Left lobe of liver (tissue), 2 donors: ENCODE measurements around the gene SFN. TPM values are rescaled to one million over a fixed set of nuclear protein-coding genes. Genes with fewer than 3 reads are reported as not detected.
"Not testable (repeated sequence)": the region's sequence is repeated elsewhere in the genome, so short reads cannot be mapped to it uniquely, and the experiment has no call there.

Experiments used
- ATAC-seq: fragments of 200-7000 bp; cut with Tn5 transposase; one replicate; pipeline ENCODE4 v1.9.1; 2020; ENCODE audit warnings: mild to moderate bottlenecking, moderate library complexity
- DNase-seq: peaks from one replicate; pipeline ENCODE4 v3.0.0-alpha.2; 2020; ENCODE audit warnings: low spot score
- total RNA-seq: library from RNA; stranded (reverse); gene quantifications from one replicate; pipeline ENCODE4 v1.2.1, GENCODE V29; 2021
- donor health status: DM: no; HTN: no; CAD: no; lungs with moderate emphysema.
- donor health status: DM: no; HTN: yes; CAD: no.

The SFN gene
- total RNA-seq, 1 donor from 2014 or later, result 0.40 TPM

DNA sequence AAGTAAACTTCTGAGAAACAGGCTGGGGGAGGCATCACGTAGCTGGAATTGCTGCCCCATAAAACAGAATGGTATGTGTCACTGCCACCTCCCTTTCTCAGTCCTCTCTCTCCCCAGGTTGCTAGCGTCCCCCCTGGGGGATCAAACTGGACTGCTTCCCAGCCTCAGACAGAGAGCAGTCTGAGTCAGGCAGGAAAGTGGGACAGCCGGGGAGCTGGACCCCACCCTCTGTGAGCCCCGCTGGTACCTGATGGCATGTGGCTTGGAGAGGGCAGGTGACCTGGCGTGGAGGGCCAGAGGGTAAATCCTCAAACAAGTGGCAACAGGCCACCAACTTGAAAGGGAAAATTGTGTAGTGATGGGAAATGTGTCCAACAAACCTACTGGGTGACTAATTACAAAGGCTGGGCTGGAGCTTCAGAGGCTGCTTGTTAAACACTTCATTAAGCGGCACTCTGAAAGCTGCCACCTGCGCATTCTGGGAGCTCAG, 1.0 kb upstream of the SFN start:
- no peak for DNase-seq
- ATAC-seq, result no peak

DNA sequence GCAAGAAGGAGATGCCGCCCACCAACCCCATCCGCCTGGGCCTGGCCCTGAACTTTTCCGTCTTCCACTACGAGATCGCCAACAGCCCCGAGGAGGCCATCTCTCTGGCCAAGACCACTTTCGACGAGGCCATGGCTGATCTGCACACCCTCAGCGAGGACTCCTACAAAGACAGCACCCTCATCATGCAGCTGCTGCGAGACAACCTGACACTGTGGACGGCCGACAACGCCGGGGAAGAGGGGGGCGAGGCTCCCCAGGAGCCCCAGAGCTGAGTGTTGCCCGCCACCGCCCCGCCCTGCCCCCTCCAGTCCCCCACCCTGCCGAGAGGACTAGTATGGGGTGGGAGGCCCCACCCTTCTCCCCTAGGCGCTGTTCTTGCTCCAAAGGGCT, 732 bp downstream of the SFN start:
- DNase-seq, result no peak
- no peak for ATAC-seq

DNA sequence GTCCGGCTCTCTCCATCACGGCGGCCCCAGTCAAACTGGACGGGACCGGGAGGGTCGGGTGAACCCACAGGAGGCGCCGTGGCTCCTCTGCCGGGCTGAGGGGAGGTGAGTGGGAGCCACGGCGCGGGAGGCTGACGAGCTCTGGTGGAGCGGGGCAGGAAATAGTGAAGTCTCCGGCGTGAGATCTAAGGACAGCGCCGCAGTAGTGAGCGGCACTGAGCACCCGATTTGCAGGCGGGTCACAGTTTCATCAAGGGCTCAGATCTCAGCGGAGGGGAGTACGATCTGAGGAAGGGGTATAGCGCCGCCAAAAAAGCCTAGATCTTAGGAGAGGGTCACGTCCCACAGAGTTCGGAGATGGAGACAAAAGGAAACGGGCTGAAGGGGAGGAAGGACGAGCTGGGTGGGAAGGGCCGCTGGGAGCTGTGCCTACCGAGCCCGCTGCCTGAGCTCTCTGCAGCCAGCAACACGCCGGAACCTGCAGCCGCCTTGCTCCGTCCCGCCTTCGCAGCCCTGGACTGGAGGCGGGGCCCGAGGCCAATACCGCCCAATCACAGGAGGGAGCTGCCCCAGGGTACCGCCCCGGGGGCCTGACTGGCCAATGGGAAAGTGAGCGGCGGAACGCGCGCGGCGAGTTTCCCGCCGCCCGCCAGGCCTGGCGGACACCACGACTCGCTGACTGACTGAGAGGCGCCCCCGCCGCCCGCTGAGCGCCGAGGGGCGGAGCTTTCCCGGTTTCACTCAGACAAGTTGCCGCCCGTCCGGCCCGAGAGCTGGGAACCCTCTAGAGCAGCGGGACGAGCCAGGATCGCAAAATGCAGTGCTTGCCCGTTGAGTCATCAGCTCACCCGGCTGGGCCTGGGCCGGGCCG, 1.9 kb downstream of the SFN start:
- DNase-seq (peak; percentile 98), ATAC-seq (peak; percentile 96)

DNA sequence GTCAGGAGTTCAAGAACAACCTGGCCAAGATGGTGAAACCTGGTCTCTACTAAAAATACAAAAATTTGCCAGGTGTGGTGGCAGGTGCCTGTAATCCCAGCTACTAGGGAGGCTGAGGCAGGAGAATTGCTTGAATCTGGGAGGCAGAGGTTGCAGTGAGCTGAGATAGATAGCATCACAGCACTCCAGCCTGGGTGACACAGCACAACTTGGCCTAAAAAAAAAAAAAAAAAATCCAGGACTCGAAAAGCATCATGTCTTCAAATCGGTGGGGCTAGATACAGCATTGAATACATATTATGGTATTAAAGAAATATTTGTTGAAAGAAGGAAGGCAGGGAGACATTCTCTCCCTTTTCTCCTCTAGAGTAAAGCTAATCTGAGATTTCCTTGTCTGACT, 10.1 kb downstream of the SFN start:
- not testable (repeated sequence) for ATAC-seq, DNase-seq

DNA sequence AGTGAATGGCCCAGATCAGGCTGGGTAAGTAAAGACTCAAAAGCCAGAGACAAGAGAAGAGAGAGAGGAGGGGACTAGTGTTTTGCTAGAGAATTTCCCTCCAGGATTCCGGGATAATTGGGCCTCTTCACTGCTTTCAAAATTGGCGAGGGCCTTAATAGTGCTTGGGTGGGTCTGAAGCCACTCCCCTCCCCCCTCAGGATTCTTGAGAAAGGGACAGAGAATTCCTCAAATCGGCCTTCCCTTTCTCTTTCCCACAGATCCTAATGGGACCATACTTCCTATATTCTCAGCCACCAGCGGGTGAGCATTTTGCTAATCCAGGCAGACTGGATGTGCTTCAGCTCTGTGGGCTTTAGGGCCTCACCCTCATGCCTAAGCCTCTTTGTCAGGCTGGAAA, 11.9 kb downstream of the SFN start:
- ATAC-seq (no peak), DNase-seq (no peak)

- no peak for ATAC-seq
- no peak for DNase-seq
Measured at GRCh38 chr1:26877326-26877725, 14.4 kb downstream of the SFN start.

GRCh38 chr1:26879793-26880192, 16.8 kb downstream of the SFN start:
- ATAC-seq (no peak), DNase-seq (no peak)

- not testable (repeated sequence) for DNase-seq
- peak; percentile 18 for ATAC-seq
Measured at GRCh38 chr1:26881611-26882010, 18.7 kb downstream of the SFN start.

GRCh38 chr1:26882696-26883463, 19.9 kb downstream of the SFN start:
- no peak for DNase-seq
- ATAC-seq, result no peak

DNA sequence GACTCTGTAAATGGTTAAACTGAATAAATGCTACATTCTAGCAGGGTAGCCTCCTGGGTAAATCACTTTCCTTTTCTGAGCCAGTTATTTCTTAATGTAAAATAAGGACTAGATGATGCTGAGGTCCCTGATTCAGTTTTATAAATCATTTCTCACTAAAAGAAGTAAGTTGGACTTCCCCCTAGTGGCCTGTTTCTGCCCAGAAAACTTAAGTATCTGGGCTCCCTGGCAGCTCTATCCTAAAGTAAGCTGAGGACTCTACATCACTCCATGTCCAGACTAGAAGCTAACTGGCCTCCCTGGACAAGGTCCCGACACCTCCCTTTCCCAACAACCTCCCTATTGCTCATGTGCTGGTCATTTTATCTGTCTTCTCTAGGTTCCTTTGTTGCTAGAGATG, 24.2 kb downstream of the SFN start:
- no peak for ATAC-seq
- no peak for DNase-seq

DNA sequence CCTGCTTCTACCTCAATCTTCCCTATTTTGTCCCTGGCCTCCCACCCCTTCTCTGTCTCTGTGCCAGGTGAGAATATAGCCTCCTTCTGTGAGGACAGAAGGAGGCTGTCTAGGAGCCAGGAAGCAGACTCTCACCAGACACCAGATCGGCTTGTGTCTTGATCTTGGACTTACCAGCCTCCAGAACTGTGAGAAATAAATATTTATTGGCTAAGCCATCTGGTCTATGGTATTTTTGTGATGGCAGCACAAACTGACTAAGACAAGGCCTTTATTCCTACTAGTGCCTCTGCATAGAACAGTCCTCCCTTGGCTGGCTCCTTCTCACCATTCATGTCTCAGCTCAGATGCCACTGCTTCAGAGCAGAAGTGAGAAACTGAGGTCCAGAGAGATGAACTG, 25.3 kb downstream of the SFN start:
- DNase-seq (no peak), ATAC-seq (no peak)

- ATAC-seq, result peak; percentile 94
- peak; percentile 85 for DNase-seq
Measured at GRCh38 chr1:26889551-26890466, 26.9 kb downstream of the SFN start, which contains the start of gene GPN2. Gene GPN2 (minus strand): TSS chr1:26890283. CDS start chr1:26890096, 187 bp downstream.

DNA sequence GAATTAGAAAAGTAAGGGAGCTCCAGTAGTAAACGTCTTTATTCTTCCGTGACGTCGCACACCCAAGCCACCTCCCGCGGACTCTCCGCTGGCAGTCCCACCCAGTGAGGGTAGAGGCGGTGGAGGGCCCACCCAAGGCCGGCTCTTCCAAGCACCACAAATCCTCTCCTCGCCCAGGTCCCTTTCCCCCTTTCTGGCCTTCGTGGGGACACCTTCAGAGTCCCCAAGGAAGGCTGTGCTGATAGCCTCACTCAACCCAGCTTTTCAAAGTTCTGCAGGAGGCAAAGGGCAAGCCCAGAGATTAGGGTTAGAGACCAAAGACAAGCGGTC, 27.5 kb downstream of the SFN start:
- peak; percentile 46 for ATAC-seq
- DNase-seq, result no peak

DNA sequence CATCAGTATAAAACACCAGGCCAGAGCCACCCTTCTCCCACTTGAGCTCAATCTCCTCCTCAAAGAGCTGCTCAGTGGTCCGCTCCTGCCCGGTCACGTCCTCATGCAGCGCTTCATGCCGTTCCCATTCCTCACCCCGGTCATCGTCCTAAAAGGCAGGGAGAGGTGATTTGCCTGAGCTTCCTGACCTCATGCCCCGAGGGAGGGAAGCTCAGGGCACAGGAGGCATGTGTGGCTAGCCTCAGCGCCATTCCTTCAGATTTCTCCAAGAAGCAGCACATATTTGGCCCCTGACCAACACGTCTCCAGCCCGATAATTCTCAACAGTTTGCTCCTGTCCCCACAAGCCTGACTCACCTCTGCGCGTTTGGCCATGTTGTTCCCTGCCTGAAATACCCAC, 31.3 kb downstream of the SFN start:
- no peak for DNase-seq
- no peak for ATAC-seq

- no peak for DNase-seq
Measured at GRCh38 chr1:26897351-26897750, 34.4 kb downstream of the SFN start.

GRCh38 chr1:26900001-26900814, 37.3 kb downstream of the SFN start, which contains the start of gene GPATCH3:
Gene GPATCH3 (minus strand): TSS chr1:26900467. CDS start chr1:26900442, 25 bp downstream.
- DNase-seq, result peak; percentile 91
- ATAC-seq, result peak; percentile 84

More at GRCh38 chr1:26897351-26897750, 34.4 kb downstream of the SFN start:
- ATAC-seq, result no peak

GRCh38 chr1:26900815-26901511, 38.0 kb downstream of the SFN start:
- DNase-seq (no peak), ATAC-seq (no peak)

- DNase-seq (no peak), ATAC-seq (peak; percentile 36)
Measured at GRCh38 chr1:26907071-26907917, 44.3 kb downstream of the SFN start.
